ENCODE data around the gene MARK3.

GRCh38 chr14:103528587-103529382 lies 143.6 kb downstream of the MARK3 start, which contains the start of gene TRMT61A:
- TF ChIP-seq, protein P1, sequence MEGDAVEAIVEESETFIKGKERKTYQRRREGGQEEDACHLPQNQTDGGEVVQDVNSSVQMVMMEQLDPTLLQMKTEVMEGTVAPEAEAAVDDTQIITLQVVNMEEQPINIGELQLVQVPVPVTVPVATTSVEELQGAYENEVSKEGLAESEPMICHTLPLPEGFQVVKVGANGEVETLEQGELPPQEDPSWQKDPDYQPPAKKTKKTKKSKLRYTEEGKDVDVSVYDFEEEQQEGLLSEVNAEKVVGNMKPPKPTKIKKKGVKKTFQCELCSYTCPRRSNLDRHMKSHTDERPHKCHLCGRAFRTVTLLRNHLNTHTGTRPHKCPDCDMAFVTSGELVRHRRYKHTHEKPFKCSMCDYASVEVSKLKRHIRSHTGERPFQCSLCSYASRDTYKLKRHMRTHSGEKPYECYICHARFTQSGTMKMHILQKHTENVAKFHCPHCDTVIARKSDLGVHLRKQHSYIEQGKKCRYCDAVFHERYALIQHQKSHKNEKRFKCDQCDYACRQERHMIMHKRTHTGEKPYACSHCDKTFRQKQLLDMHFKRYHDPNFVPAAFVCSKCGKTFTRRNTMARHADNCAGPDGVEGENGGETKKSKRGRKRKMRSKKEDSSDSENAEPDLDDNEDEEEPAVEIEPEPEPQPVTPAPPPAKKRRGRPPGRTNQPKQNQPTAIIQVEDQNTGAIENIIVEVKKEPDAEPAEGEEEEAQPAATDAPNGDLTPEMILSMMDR (IDR thresholded peaks at IDR 0.05): no peak
- TF ChIP-seq EP300 (IDR thresholded peaks at IDR 0.05) (peak; percentile 11 to 84), POLR2A (IDR thresholded peaks at IDR 0.05) (no peak)
